Activated naive CD4-positive, alpha-beta T cell treated with anti-CD3 and anti-CD28 coated beads, Interleukin-2, amount 50 U/mL, for 24 hours (primary cell): Measurements from ENCODE around the gene LDHAL6B.

Experiments
- H3K27ac Mint-ChIP-seq: one replicate; pipeline ENCODE4 v1.8.0; 2021; ENCODE audit warnings: mild to moderate bottlenecking, mixed read lengths
- H3K27me3 Mint-ChIP-seq: one replicate; pipeline ENCODE4 v1.8.0; 2021; ENCODE audit warnings: mixed read lengths
- H3K36me3 Mint-ChIP-seq: one replicate; pipeline ENCODE4 v1.8.0; 2021; ENCODE audit warnings: mixed read lengths
- H3K4me1 Mint-ChIP-seq: one replicate; pipeline ENCODE4 v1.8.0; 2021; ENCODE audit warnings: mixed read lengths
- H3K4me3 Mint-ChIP-seq: one replicate; pipeline ENCODE4 v1.8.0; 2021; ENCODE audit warnings: mild to moderate bottlenecking, mixed read lengths
- H3K9me3 Mint-ChIP-seq: one replicate; pipeline ENCODE4 v1.8.0; 2021; ENCODE audit warnings: mixed read lengths

The LDHAL6B gene

GRCh38 chr15:59224474-59224873 is 17.8 kb downstream of the LDHAL6B start:
- H3K9me3 Mint-ChIP-seq = no peaks in the 10 kb centered on the region
- no peak overlapping the region for H3K4me3 Mint-ChIP-seq
- H3K27me3 Mint-ChIP-seq = peaks cover 2% of the 10 kb centered on the region
- H3K36me3 Mint-ChIP-seq = no peaks in the 10 kb centered on the region
- no peak overlapping the region for H3K27ac Mint-ChIP-seq
- H3K4me1 Mint-ChIP-seq = peaks cover 8% of the 10 kb centered on the region

- no peak overlapping the region for H3K4me3 Mint-ChIP-seq
- H3K4me1 Mint-ChIP-seq = peaks cover 8% of the 10 kb centered on the region
- H3K9me3 Mint-ChIP-seq = no peaks in the 10 kb centered on the region
- peaks cover 2% of the 10 kb centered on the region for H3K27me3 Mint-ChIP-seq
- no peak overlapping the region for H3K27ac Mint-ChIP-seq
- no peaks in the 10 kb centered on the region for H3K36me3 Mint-ChIP-seq
These were observed 20.4 kb downstream of the LDHAL6B start for GRCh38 chr15:59227021-59227420.

- H3K27ac Mint-ChIP-seq = no peak overlapping the region
- H3K9me3 Mint-ChIP-seq = no peaks in the 10 kb centered on the region
- H3K4me1 Mint-ChIP-seq = peaks cover 8% of the 10 kb centered on the region
- no peak overlapping the region for H3K4me3 Mint-ChIP-seq
- H3K27me3 Mint-ChIP-seq = peaks cover 2% of the 10 kb centered on the region
- H3K36me3 Mint-ChIP-seq = no peaks in the 10 kb centered on the region
These were observed 22.4 kb downstream of the LDHAL6B start for GRCh38 chr15:59229015-59229414.

GRCh38 chr15:59229453-59229852 is 22.8 kb downstream of the LDHAL6B start:
- peaks cover 2% of the 10 kb centered on the region for H3K27me3 Mint-ChIP-seq
- H3K36me3 Mint-ChIP-seq = no peaks in the 10 kb centered on the region
- no peaks in the 10 kb centered on the region for H3K9me3 Mint-ChIP-seq
- peaks cover 8% of the 10 kb centered on the region for H3K4me1 Mint-ChIP-seq
- H3K27ac Mint-ChIP-seq = no peak overlapping the region
- H3K4me3 Mint-ChIP-seq = no peak overlapping the region

GRCh38 chr15:59230531-59231055 is 23.9 kb downstream of the LDHAL6B start:
- Mint-ChIP-seq H3K4me3 (no peak overlapping the region), H3K4me1 (peaks cover 8% of the 10 kb centered on the region), H3K9me3 (no peaks in the 10 kb centered on the region), H3K27me3 (peaks cover 2% of the 10 kb centered on the region), H3K27ac (no peak overlapping the region), H3K36me3 (no peaks in the 10 kb centered on the region)

GRCh38 chr15:59232476-59232875 is 25.8 kb downstream of the LDHAL6B start:
- Mint-ChIP-seq H3K36me3 (no peaks in the 10 kb centered on the region), H3K4me3 (no peak overlapping the region), H3K27ac (no peak overlapping the region), H3K9me3 (no peaks in the 10 kb centered on the region), H3K27me3 (peaks cover 1% of the 10 kb centered on the region), H3K4me1 (peaks cover under 1% of the 10 kb centered on the region)

GRCh38 chr15:59236394-59236793 is 29.8 kb downstream of the LDHAL6B start:
- H3K27me3 Mint-ChIP-seq = peaks cover 1% of the 10 kb centered on the region
- no peak overlapping the region for H3K27ac Mint-ChIP-seq
- H3K36me3 Mint-ChIP-seq = no peaks in the 10 kb centered on the region
- no peaks in the 10 kb centered on the region for H3K4me1 Mint-ChIP-seq
- H3K4me3 Mint-ChIP-seq = no peak overlapping the region
- H3K9me3 Mint-ChIP-seq = no peaks in the 10 kb centered on the region

GRCh38 chr15:59237119-59237855 is 30.6 kb downstream of the LDHAL6B start:
- Mint-ChIP-seq H3K9me3 (no peaks in the 10 kb centered on the region), H3K4me1 (no peaks in the 10 kb centered on the region), H3K27me3 (peaks cover 1% of the 10 kb centered on the region), H3K27ac (no peak overlapping the region), H3K4me3 (no peak overlapping the region), H3K36me3 (no peaks in the 10 kb centered on the region)

GRCh38 chr15:59237924-59238331 is 31.3 kb downstream of the LDHAL6B start:
- Mint-ChIP-seq H3K27me3 (peaks cover 1% of the 10 kb centered on the region), H3K9me3 (no peaks in the 10 kb centered on the region), H3K36me3 (no peaks in the 10 kb centered on the region), H3K4me1 (no peaks in the 10 kb centered on the region), H3K4me3 (no peak overlapping the region), H3K27ac (no peak overlapping the region)

GRCh38 chr15:59240036-59240435 is 33.4 kb downstream of the LDHAL6B start:
- no peaks in the 10 kb centered on the region for H3K36me3 Mint-ChIP-seq
- H3K9me3 Mint-ChIP-seq = no peaks in the 10 kb centered on the region
- H3K27me3 Mint-ChIP-seq = peaks cover 1% of the 10 kb centered on the region
- H3K4me3 Mint-ChIP-seq = no peak overlapping the region
- no peaks in the 10 kb centered on the region for H3K4me1 Mint-ChIP-seq
- no peak overlapping the region for H3K27ac Mint-ChIP-seq

GRCh38 chr15:59242649-59243048 is 36.0 kb downstream of the LDHAL6B start:
- Mint-ChIP-seq H3K27ac (no peak overlapping the region), H3K4me1 (no peaks in the 10 kb centered on the region), H3K4me3 (no peak overlapping the region), H3K9me3 (no peaks in the 10 kb centered on the region), H3K36me3 (no peaks in the 10 kb centered on the region), H3K27me3 (no peaks in the 10 kb centered on the region)

GRCh38 chr15:59243622-59244021 is 37.0 kb downstream of the LDHAL6B start:
- Mint-ChIP-seq H3K27me3 (no peaks in the 10 kb centered on the region), H3K4me1 (no peaks in the 10 kb centered on the region), H3K27ac (no peak overlapping the region), H3K4me3 (no peak overlapping the region), H3K9me3 (no peaks in the 10 kb centered on the region), H3K36me3 (no peaks in the 10 kb centered on the region)

GRCh38 chr15:59244337-59244736 is 37.7 kb downstream of the LDHAL6B start:
- no peak overlapping the region for H3K4me3 Mint-ChIP-seq
- no peaks in the 10 kb centered on the region for H3K4me1 Mint-ChIP-seq
- H3K9me3 Mint-ChIP-seq = no peaks in the 10 kb centered on the region
- no peaks in the 10 kb centered on the region for H3K27me3 Mint-ChIP-seq
- H3K36me3 Mint-ChIP-seq = no peaks in the 10 kb centered on the region
- H3K27ac Mint-ChIP-seq = no peak overlapping the region

- Mint-ChIP-seq H3K4me1 (no peaks in the 10 kb centered on the region), H3K27ac (no peak overlapping the region), H3K27me3 (no peaks in the 10 kb centered on the region), H3K36me3 (no peaks in the 10 kb centered on the region), H3K9me3 (no peaks in the 10 kb centered on the region), H3K4me3 (no peak overlapping the region)
These were observed 38.9 kb downstream of the LDHAL6B start for GRCh38 chr15:59245559-59245958.

- Mint-ChIP-seq H3K9me3 (no peaks in the 10 kb centered on the region), H3K4me1 (no peaks in the 10 kb centered on the region), H3K36me3 (no peaks in the 10 kb centered on the region), H3K27me3 (no peaks in the 10 kb centered on the region), H3K4me3 (no peak overlapping the region), H3K27ac (no peak overlapping the region)
These were observed 40.7 kb downstream of the LDHAL6B start for GRCh38 chr15:59247364-59247763.

- Mint-ChIP-seq H3K36me3 (no peaks in the 10 kb centered on the region), H3K27me3 (no peaks in the 10 kb centered on the region), H3K27ac (no peak overlapping the region), H3K4me1 (no peaks in the 10 kb centered on the region), H3K4me3 (no peak overlapping the region), H3K9me3 (no peaks in the 10 kb centered on the region)
These were observed 43.2 kb downstream of the LDHAL6B start for GRCh38 chr15:59249816-59250215.

- Mint-ChIP-seq H3K4me1 (peaks cover under 1% of the 10 kb centered on the region), H3K27ac (no peak overlapping the region)
These were observed 43.6 kb downstream of the LDHAL6B start for GRCh38 chr15:59250249-59250648.

More at GRCh38 chr15:59250249-59250648, 43.6 kb downstream of the LDHAL6B start:
- Mint-ChIP-seq H3K27me3 (no peaks in the 10 kb centered on the region), H3K4me3 (no peak overlapping the region), H3K36me3 (no peaks in the 10 kb centered on the region), H3K9me3 (no peaks in the 10 kb centered on the region)
